Measurements from ENCODE around the gene KRT86.

- no peak for TF ChIP-seq CTCF (IDR thresholded peaks at IDR 0.05)
- no peak for TF ChIP-seq POLR2AphosphoS5 (IDR thresholded peaks at IDR 0.05)
Observed at GRCh38 chr12:52243259-52243855, 31.1 kb upstream of the KRT86 start.
